K562 (cell line): Measurements from ENCODE around the gene DCAF8. TPM values are rescaled to one million over a fixed set of nuclear protein-coding genes. Genes with fewer than 3 reads are reported as not detected.

Experiments
- ATAC-seq: fragments of 200-7000 bp; cut with Tn5 transposase; 3 replicates; pipeline ENCODE4 v1.9.1; 2020; ENCODE audit warnings: moderate library complexity
- BruUV-seq: library from RNA; stranded (reverse); fragments of 400-500 nt; replicated peaks from 2 replicates; lab custom pipeline; 2021; lab: Mats Ljungman, UMichigan
- CTCF ChIA-PET: fragments of 300-600 bp; formaldehyde crosslinking; extraction: SDS; loops from one replicate; lab custom pipeline; 2021; ENCODE audit warnings: low intra/inter-chr PET ratio; lab: Yijun Ruan, JAX
- POLR2A ChIA-PET: fragments of 300-600, 350-650 bp; sonication (Branson Sonifier 250); formaldehyde crosslinking; extraction: SDS; loops from one replicate; lab custom pipeline; 2021; ENCODE audit warnings: antibody characterized with exemption, inconsistent platforms; lab: Yijun Ruan, JAX
- DNase-seq, 4 experiments: peaks; one replicate each; pipeline versions ENCODE4 v3.0.0 to v3.0.0-alpha.2; 2011 to 2018; ENCODE audit warnings: low spot score in 3 of 4, mixed read lengths in 3 of 4; ENCODE audit errors: extremely low read depth in 1 of 4
- FAIRE-seq: peaks from 2 replicates; lab custom pipeline; 2011; peaks lifted over from hg19 to GRCh38; lab: Jason Lieb, UNC
- H2AFZ ChIP-seq: 2 replicates; pipeline ENCODE4 v1.6.0; 2011; ENCODE audit warnings: low read depth, low read length, control low read depth, inconsistent platforms
- H3K27ac ChIP-seq: fragments of 200-600 bp; 3 replicates; pipeline ENCODE4 v1.8.0; 2011; ENCODE audit warnings: low read depth, mild to moderate bottlenecking, control low read depth, inconsistent platforms, low read length, moderate library complexity, mixed read lengths; ENCODE audit errors: extremely low read depth
- H3K27me3 ChIP-seq, 2 experiments: fragments of 300-600 bp in 1 of 2; 2 replicates in 1 of 2; 3 replicates in 1 of 2; pipeline versions ENCODE4 v1.6.0 to v1.8.0; 2011; ENCODE audit warnings: inconsistent platforms in 2 of 2, low read length in 2 of 2, mild to moderate bottlenecking in 1 of 2, mixed read lengths in 1 of 2, moderate library complexity in 1 of 2; ENCODE audit not compliant: control insufficient read depth in 2 of 2, insufficient read depth in 2 of 2
- H3K36me3 ChIP-seq: fragments of 300-600 bp; 3 replicates; pipeline ENCODE4 v1.8.0; 2011; ENCODE audit warnings: mild to moderate bottlenecking, low read length, inconsistent platforms; ENCODE audit not compliant: control insufficient read depth, insufficient read depth
- H3K4me1 ChIP-seq, 2 experiments: fragments of 200-600 bp in 1 of 2; replicated peaks in 1 of 2; 2 replicates in 1 of 2; 3 replicates in 1 of 2; pipeline versions ENCODE4 v1.5.1 to v1.8.0; 2011; ENCODE audit warnings: inconsistent platforms in 2 of 2, low read length in 2 of 2, mild to moderate bottlenecking in 1 of 2, mixed read lengths in 1 of 2, moderate library complexity in 1 of 2; ENCODE audit not compliant: control insufficient read depth in 2 of 2, insufficient read depth in 2 of 2
- H3K4me2 ChIP-seq: 2 replicates; pipeline ENCODE4 v1.6.1; 2011; ENCODE audit warnings: low read length, control low read depth, inconsistent platforms, mixed read lengths; ENCODE audit not compliant: insufficient read depth
- H3K4me3 ChIP-seq: fragments of 200-600 bp; sonication (generic), shearing (Covaris generic); 2 replicates; pipeline ENCODE4 v1.5.1; 2016; ENCODE audit warnings: control low read depth, inconsistent platforms
- H3K79me2 ChIP-seq: fragments of 200-600 bp; 3 replicates; pipeline ENCODE4 v1.8.0; 2011; ENCODE audit warnings: low read length, inconsistent platforms; ENCODE audit not compliant: control insufficient read depth, insufficient read depth
- H3K9ac ChIP-seq, 2 experiments: 2 replicates each; pipeline versions ENCODE4 v1.6.0 to v1.6.1; 2011; ENCODE audit warnings: low read depth in 2 of 2, low read length in 2 of 2, control low read depth in 1 of 2, inconsistent platforms in 1 of 2, mild to moderate bottlenecking in 1 of 2, mixed read lengths in 1 of 2; ENCODE audit not compliant: insufficient read depth in 1 of 2
- H3K9me1 ChIP-seq: one replicate; pipeline ENCODE4 v1.6.0; 2011; ENCODE audit warnings: inconsistent platforms, mild to moderate bottlenecking, low read length, moderate library complexity; ENCODE audit not compliant: control insufficient read depth, insufficient read depth
- H3K9me3 ChIP-seq: replicated peaks from 2 replicates; pipeline ENCODE4 v1.5.1; 2011; ENCODE audit warnings: low read depth, low read length, inconsistent platforms; ENCODE audit not compliant: control insufficient read depth, insufficient read depth
- H4K20me1 ChIP-seq: replicated peaks from 2 replicates; pipeline ENCODE4 v1.6.1; 2011; ENCODE audit warnings: low read length, inconsistent platforms, mixed read lengths; ENCODE audit not compliant: control insufficient read depth, insufficient read depth
- ESRRB ChIP-seq: fragments of 250-450 bp; sonication (Bioruptor Pico); IDR thresholded peaks from 2 replicates; pipeline ENCODE4 v1.5.0; 2020; ENCODE audit warnings: mild to moderate bottlenecking, moderate library complexity, borderline replicate concordance
- POLR2A ChIP-seq: fragments of 450-650 bp; conservative IDR thresholded peaks from 2 replicates; pipeline ENCODE4 v1.6.1; 2016
- PRMT5 ChIP-seq: sonication (generic); formaldehyde crosslinking; IDR thresholded peaks from 2 replicates; pipeline ENCODE4 v1.5.0; 2020; ENCODE audit warnings: missing genetic modification reagents
- STAT5A ChIP-seq: IDR thresholded peaks from 2 replicates; pipeline ENCODE4 v1.6.1; 2012; ENCODE audit warnings: low read length, inconsistent platforms, borderline replicate concordance
- ZNF217 ChIP-seq: sonication (generic); formaldehyde crosslinking; IDR thresholded peaks from 2 replicates; pipeline ENCODE4 v1.8.0; 2022; ENCODE audit warnings: mild to moderate bottlenecking, missing genetic modification reagents
- ZNF431 ChIP-seq: sonication (generic); formaldehyde crosslinking; IDR thresholded peaks from 2 replicates; pipeline ENCODE4 v1.8.0; 2022; ENCODE audit warnings: mild to moderate bottlenecking, missing genetic modification reagents
- WGBS: fragments of 100-300 bp; shearing (Covaris generic); methylation state at CpG from one replicate; pipeline ENCODE4 v1.1.6; 2016; ENCODE audit warnings: low coverage, mixed read lengths; ENCODE audit not compliant: insufficient coverage; ENCODE audit errors: missing lambda C conversion rate; 5-methylcytosine and 5-hydroxymethylcytosine counted together
- in situ Hi-C: fragments of 300-500 bp; cut with MboI; formaldehyde crosslinking; loops from 4 replicates; pipeline ENCODE4 v1.15.0; 2018; ENCODE audit warnings: inconsistent platforms, mixed read lengths
- intact Hi-C: fragments of 100-400 bp; cut with micrococcal nuclease; formaldehyde crosslinking; loops from 2 replicates; pipeline ENCODE4 v1.14.2; 2022
- polyA plus RNA-seq, 8 experiments: library from polyadenylated mRNA; depleted of rRNA in 4 of 8; stranded (reverse) in 5 of 8; unstranded in 3 of 8; fragments of >200 nt; fragmentation: Nextera tagmentation in 2 of 8; fragmentation: Illumina TruSeq in 1 of 8; extraction: Ambion mirVana in 2 of 8; extraction: Trizol in 1 of 8; gene quantifications; 2 replicates each; pipeline versions ENCODE4 v1.2.1 to v1.2.3, GENCODE V29; 2011 to 2014; ENCODE audit warnings: inconsistent platforms in 1 of 8, missing spikeins in 1 of 8
- total RNA-seq, 7 experiments: library from RNA; depleted of rRNA in 6 of 7; stranded (reverse); fragments of >200 nt in 6 of 7; fragmentation: Illumina TruSeq in 2 of 7; extraction: Trizol in 2 of 7; gene quantifications; 2 replicates each; pipeline versions ENCODE4 v1.2.1 to v1.2.3, GENCODE V29; 2011 to 2021; ENCODE audit warnings: low replicate concordance in 1 of 7
- TF ChIP-seq, protein P1 (sequence below): sonication (generic); formaldehyde crosslinking; IDR thresholded peaks from 2 replicates; pipeline ENCODE4 v1.8.0; 2022; ENCODE audit warnings: missing genetic modification reagents, mild to moderate bottlenecking, moderate library complexity, borderline replicate concordance

Gene DCAF8
- total and polyA plus RNA-seq, 9 of the 15 experiments (the other 6 are each of a cell fraction or from before 2014, with no cell fraction given) = 11.6 to 149 (median 81.3) TPM

GRCh38 chr1:160239582-160240299 lies 22.6 kb downstream of the DCAF8 start:
- FAIRE-seq (no peak), DNase-seq (no peak), ATAC-seq (peak; percentile 31; the same call in 1 of the 3 replicates)
- no peak overlapping the region for H3K4me2 ChIP-seq
- WGBS = 96% methylated on average over 18 of the region's 24 CpGs
- no peaks in the 10 kb centered on the region for H3K9me1 ChIP-seq
- H2AFZ ChIP-seq = no peak overlapping the region
- intact Hi-C loops = no loop called here
- H4K20me1 ChIP-seq = peaks cover 5% of the 10 kb centered on the region; the same call in 1 of the 2 replicates
- no peak overlapping the region for H3K4me3 ChIP-seq
- no peak overlapping the region; a peak in 1 of 4 replicates for H3K9ac ChIP-seq
- H3K4me1 ChIP-seq = peaks cover 0 to 3% of the 10 kb centered on the region in 2 experiments; a peak in 1 of 5 replicates
- no peak overlapping the region for H3K27ac ChIP-seq
- H3K9me3 ChIP-seq = no peaks in the 10 kb centered on the region
- in situ Hi-C loops = no loop called here
- CTCF ChIA-PET = no interaction called here
- H3K36me3 ChIP-seq = peaks cover 91% of the 10 kb centered on the region
- H3K79me2 ChIP-seq = peaks cover 6% of the 10 kb centered on the region; the same call in 1 of the 3 replicates
- no TSS peak for BruUV-seq
- no peaks in the 10 kb centered on the region for H3K27me3 ChIP-seq
- TF ChIP-seq POLR2A = 0 out of 2 replicates have a peak, but pooled peaks have one; percentile 3
- no peak for TF ChIP-seq PRMT5 (CRISPR knock-in tag)
- no peak for TF ChIP-seq ESRRB (CRISPR knock-in tag)
- POLR2A ChIA-PET = interaction anchor here (0.6 to 5.4 kb wide), 7 partner anchors 9 to 139 kb away, joined by 3 to 20 read pairs (median 4); partner anchors contain the start of gene DCAF8

DNA sequence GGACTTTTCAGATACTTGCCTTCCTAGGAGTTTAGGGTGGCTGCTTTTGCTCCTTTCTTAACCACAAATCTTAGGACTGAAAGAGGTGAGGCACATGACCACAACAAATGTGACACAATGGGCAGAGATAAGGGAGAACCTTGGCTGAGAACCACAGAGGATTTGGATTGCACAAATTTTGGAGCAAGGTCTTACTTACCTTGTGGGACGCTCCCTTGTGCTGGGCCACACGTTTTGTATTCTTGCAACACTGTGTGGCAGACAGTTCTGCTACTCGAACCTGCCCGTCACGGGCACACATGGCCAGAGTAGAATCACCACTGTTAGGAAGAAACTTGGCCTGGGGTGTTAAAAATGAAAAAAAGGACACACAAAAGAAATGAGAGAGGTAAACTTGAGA lies 23.9 kb downstream of the DCAF8 start:
- POLR2A ChIA-PET = interaction anchor here (0.5 to 5.4 kb wide), 6 partner anchors 8 to 369 kb away, joined by 3 to 20 read pairs (median 4); partner anchors contain the start of gene PEX19
- in situ Hi-C loops = no loop called here
- intact Hi-C loops = no loop called here
- Histone ChIP-seq H3K36me3 (peaks cover 95% of the 10 kb centered on the region), H3K4me2 (no peak overlapping the region), H4K20me1 (0 out of 2 replicates have a peak, but pooled peaks cover 3% of the 10 kb centered on the region), H3K27me3 (no peaks in the 10 kb centered on the region), H3K9ac (no peak overlapping the region), H3K4me1 (peaks cover 0 to 3% of the 10 kb centered on the region in 2 experiments; a peak in 1 of 5 replicates), H3K79me2 (0 out of 3 replicates have a peak, but pooled peaks cover 4% of the 10 kb centered on the region), H3K4me3 (no peak overlapping the region), H3K9me1 (no peaks in the 10 kb centered on the region), H3K9me3 (no peaks in the 10 kb centered on the region), H2AFZ (no peak overlapping the region), H3K27ac (no peak overlapping the region)
- BruUV-seq = no TSS peak
- DNase-seq = no peak
- CTCF ChIA-PET = no interaction called here
- no peak for ATAC-seq
- FAIRE-seq = no peak
- TF ChIP-seq ZNF217 (CRISPR knock-in tag) (no peak), ZNF431 (CRISPR knock-in tag) (no peak), STAT5A (no peak)
- TF ChIP-seq, protein P1, sequence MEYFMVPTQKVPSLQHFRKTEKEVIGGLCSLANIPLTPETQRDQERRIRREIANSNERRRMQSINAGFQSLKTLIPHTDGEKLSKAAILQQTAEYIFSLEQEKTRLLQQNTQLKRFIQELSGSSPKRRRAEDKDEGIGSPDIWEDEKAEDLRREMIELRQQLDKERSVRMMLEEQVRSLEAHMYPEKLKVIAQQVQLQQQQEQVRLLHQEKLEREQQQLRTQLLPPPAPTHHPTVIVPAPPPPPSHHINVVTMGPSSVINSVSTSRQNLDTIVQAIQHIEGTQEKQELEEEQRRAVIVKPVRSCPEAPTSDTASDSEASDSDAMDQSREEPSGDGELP (CRISPR knock-in tag) = no peak
- WGBS = 84% methylated on average over 5 of the region's 5 CpGs
